Endometrial microvascular endothelial cells (primary cell): ENCODE results near the gene UBE4B. TPM values are rescaled to one million over a fixed set of nuclear protein-coding genes. Genes with fewer than 3 reads are reported as not detected.
"Not testable (repeated sequence)": the region's sequence is repeated elsewhere in the genome, so short reads cannot be mapped to it uniquely, and the experiment has no call there.

Experiments used
- in situ Hi-C: cut with HindIII; loops from 2 replicates; pipeline ENCODE4 v1.10.0; 2017; ENCODE audit warnings: low sequenced_read_pairs, low pct_unique_long_range_greater_than_20kb; ENCODE audit errors: inconsistent ontology term
- total RNA-seq: library from RNA; depleted of rRNA; stranded (reverse); fragments of >200 nt; gene quantifications from one replicate; pipeline ENCODE4 v1.2.3, GENCODE V29; 2015; ENCODE audit errors: inconsistent ontology term

The UBE4B gene
- total RNA-seq, 1 donor from 2014 or later, result 40.1 TPM

- in situ Hi-C loops, result not testable (repeated sequence)
Measured at GRCh38 chr1:10028956-10029500, 3.7 kb upstream of the UBE4B start.

- in situ Hi-C loops, result no loop called here
Measured at GRCh38 chr1:10031461-10031860, 1.3 kb upstream of the UBE4B start.

- in situ Hi-C loops, result no loop called here
Measured at GRCh38 chr1:10033359-10033845, 644 bp downstream of the UBE4B start.

GRCh38 chr1:10042746-10043145 is 10.0 kb downstream of the UBE4B start:
- in situ Hi-C loops, result no loop called here

- in situ Hi-C loops, result no loop called here
Measured at GRCh38 chr1:10045480-10046355, 13.0 kb downstream of the UBE4B start.

GRCh38 chr1:10046356-10047085 is 13.8 kb downstream of the UBE4B start:
- in situ Hi-C loops, result no loop called here

- in situ Hi-C loops, result no loop called here
Measured at GRCh38 chr1:10048601-10049000, 15.8 kb downstream of the UBE4B start.

- in situ Hi-C loops, result no loop called here
Measured at GRCh38 chr1:10050611-10051010, 17.9 kb downstream of the UBE4B start.

- in situ Hi-C loops, result no loop called here
Measured at GRCh38 chr1:10051656-10052055, 18.9 kb downstream of the UBE4B start.

GRCh38 chr1:10052347-10052746 is 19.6 kb downstream of the UBE4B start:
- in situ Hi-C loops, result no loop called here

- in situ Hi-C loops, result no loop called here
Measured at GRCh38 chr1:10054465-10054864, 21.7 kb downstream of the UBE4B start.

- in situ Hi-C loops, result no loop called here
Measured at GRCh38 chr1:10056599-10056987, 23.8 kb downstream of the UBE4B start.

- in situ Hi-C loops, result no loop called here
Measured at GRCh38 chr1:10057343-10057742, 24.6 kb downstream of the UBE4B start.

- in situ Hi-C loops, result no loop called here
Measured at GRCh38 chr1:10057796-10058195, 25.0 kb downstream of the UBE4B start.

GRCh38 chr1:10059342-10059718 is 26.6 kb downstream of the UBE4B start:
- in situ Hi-C loops, result no loop called here

- in situ Hi-C loops, result no loop called here
Measured at GRCh38 chr1:10060311-10061100, 27.7 kb downstream of the UBE4B start.

- in situ Hi-C loops, result no loop called here
Measured at GRCh38 chr1:10061276-10061675, 28.5 kb downstream of the UBE4B start.

GRCh38 chr1:10063878-10064277 is 31.1 kb downstream of the UBE4B start:
- in situ Hi-C loops, result no loop called here
